Keratinocyte (primary cell): ENCODE data around the gene SPOCK1. TPM values are rescaled to one million over a fixed set of nuclear protein-coding genes. Genes with fewer than 3 reads are reported as not detected.

Experiments
- DNase-seq: peaks from one replicate; pipeline ENCODE4 v3.0.0-alpha.2; 2011; ENCODE audit warnings: low read depth, missing footprints, low spot score
- FAIRE-seq: peaks from 2 replicates; lab custom pipeline; 2011; peaks lifted over from hg19 to GRCh38; lab: Jason Lieb, UNC
- H2AFZ ChIP-seq: 2 replicates; pipeline ENCODE4 v1.6.0; 2012; ENCODE audit warnings: low read length, control low read depth, inconsistent platforms; ENCODE audit not compliant: control insufficient read depth
- H3K27ac ChIP-seq: 2 replicates; pipeline ENCODE4 v1.5.1; 2011; ENCODE audit warnings: low read length; ENCODE audit not compliant: control insufficient read depth, insufficient read depth
- H3K27me3 ChIP-seq: 3 replicates; pipeline ENCODE4 v1.6.0; 2011; ENCODE audit warnings: low read length; ENCODE audit not compliant: control insufficient read depth, insufficient read depth; ENCODE audit errors: extremely low read depth
- H3K36me3 ChIP-seq, 2 experiments: 2 replicates in 1 of 2; 3 replicates in 1 of 2; pipeline ENCODE4 v1.5.1; 2011; ENCODE audit warnings: low read length in 2 of 2, mild to moderate bottlenecking in 1 of 2; ENCODE audit not compliant: control insufficient read depth in 2 of 2, insufficient read depth in 2 of 2; ENCODE audit errors: extremely low read depth in 1 of 2
- H3K4me1 ChIP-seq: 3 replicates; pipeline ENCODE4 v1.5.1; 2011; ENCODE audit warnings: low read length; ENCODE audit not compliant: control insufficient read depth, insufficient read depth; ENCODE audit errors: extremely low read depth
- H3K4me2 ChIP-seq: 3 replicates; pipeline ENCODE4 v1.6.0; 2011; ENCODE audit warnings: low read depth, low read length; ENCODE audit not compliant: control insufficient read depth, insufficient read depth; ENCODE audit errors: extremely low read depth
- H3K4me3 ChIP-seq, 3 experiments: fragments of 200-600 bp in 1 of 3; sonication (generic) in 1 of 3; 2 replicates in 2 of 3; 3 replicates in 1 of 3; pipeline ENCODE4 v1.5.1; 2011 to 2016; ENCODE audit warnings: low read length in 3 of 3, mild to moderate bottlenecking in 3 of 3, control low read depth in 2 of 3, inconsistent platforms in 1 of 3, low read depth in 1 of 3, mixed read lengths in 1 of 3, mixed run types in 1 of 3, moderate library complexity in 1 of 3; ENCODE audit not compliant: control insufficient read depth in 2 of 3, insufficient read depth in 2 of 3; ENCODE audit errors: extremely low read depth in 1 of 3
- H3K79me2 ChIP-seq: 2 replicates; pipeline ENCODE4 v1.6.0; 2012; ENCODE audit warnings: low read length; ENCODE audit not compliant: control insufficient read depth, insufficient read depth
- H3K9ac ChIP-seq: 3 replicates; pipeline ENCODE4 v1.6.0; 2011; ENCODE audit warnings: low read length; ENCODE audit not compliant: control insufficient read depth, insufficient read depth; ENCODE audit errors: extremely low read depth
- H3K9me1 ChIP-seq: 3 replicates; pipeline ENCODE4 v1.6.0; 2011; ENCODE audit warnings: low read length; ENCODE audit not compliant: control insufficient read depth, insufficient read depth; ENCODE audit errors: extremely low read depth
- H3K9me3 ChIP-seq: 2 replicates; pipeline ENCODE4 v1.5.1; 2012; ENCODE audit warnings: low read depth, low read length; ENCODE audit not compliant: control insufficient read depth
- H4K20me1 ChIP-seq: 3 replicates; pipeline ENCODE4 v1.6.0; 2011; ENCODE audit warnings: low read length; ENCODE audit not compliant: control insufficient read depth, insufficient read depth; ENCODE audit errors: extremely low read depth
- CTCF ChIP-seq, 3 experiments: IDR thresholded peaks in 1 of 3; conservative IDR thresholded peaks in 1 of 3; optimal IDR thresholded peaks in 1 of 3; 2 replicates in 2 of 3; 3 replicates in 1 of 3; pipeline versions ENCODE3 to v1.5.1; 2011; ENCODE audit warnings: low read length in 3 of 3, mild to moderate bottlenecking in 3 of 3, moderate library complexity in 2 of 3, control low read depth in 1 of 3, inconsistent platforms in 1 of 3; ENCODE audit not compliant: insufficient read depth in 2 of 3; ENCODE audit errors: extremely low read depth in 1 of 3
- EZH2 ChIP-seq: IDR thresholded peaks from one replicate; pipeline ENCODE4 v1.6.1; 2012; ENCODE audit warnings: inconsistent platforms, mild to moderate bottlenecking, low read length, moderate library complexity
- dilution Hi-C: fragments of 300-500 bp; cut with MboI; formaldehyde crosslinking; loops from one replicate; pipeline ENCODE4 v1.7.0; 2020; ENCODE audit warnings: low sequenced_read_pairs; ENCODE audit not compliant: extremely low pct_ligation_motif_present
- polyA plus RNA-seq, 5 experiments: library from polyadenylated mRNA; depleted of rRNA in 3 of 5; stranded (reverse) in 3 of 5; stranded (forward) in 1 of 5; unstranded in 1 of 5; fragments of >200 nt; gene quantifications; 1 replicate in 1 of 5; 2 replicates in 3 of 5; 3 replicates in 1 of 5; pipeline versions ENCODE4 v1.2.1 to v1.2.3, GENCODE V29; 2011 to 2012; ENCODE audit warnings: missing spikeins in 2 of 5, low read depth in 1 of 5, low replicate concordance in 1 of 5

SPOCK1 gene
- polyA plus RNA-seq, 1 donor (not counting 4 experiments of a cell fraction or from before 2014, with no cell fraction given) = 5.5 TPM

- peak; percentile 42 for DNase-seq
- no peaks in the 10 kb centered on the region for H3K79me2 ChIP-seq
- peak overlapping the region; percentile 62 for H3K4me2 ChIP-seq
- H4K20me1 ChIP-seq = no peaks in the 10 kb centered on the region
- no peak for TF ChIP-seq EZH2
- TF ChIP-seq CTCF (optimal IDR thresholded peaks at IDR 0.05 in 1 of 3, IDR thresholded peaks at IDR 0.05 in 1 of 3, conservative IDR thresholded peaks at IDR 0.05 in 1 of 3; ENCODE audit: extremely low read depth in 1 of 3, insufficient read depth in 2 of 3, low read length in 3 of 3) = no peak
- dilution Hi-C loops = no loop called here
- H3K4me3 ChIP-seq = no peak overlapping the region
- H3K9me3 ChIP-seq = no peaks in the 10 kb centered on the region
- peak; percentile 64 for FAIRE-seq
- no peak overlapping the region for H3K9ac ChIP-seq
- H3K4me1 ChIP-seq = peaks cover 26% of the 10 kb centered on the region
- no peaks in the 10 kb centered on the region for H3K27me3 ChIP-seq
- no peak overlapping the region for H3K27ac ChIP-seq
- no peak overlapping the region for H2AFZ ChIP-seq
- no peaks in the 10 kb centered on the region for H3K9me1 ChIP-seq
- no peaks in the 10 kb centered on the region for H3K36me3 ChIP-seq
Measured at GRCh38 chr5:137217599-137218200, 281.4 kb downstream of the SPOCK1 start.

- H3K27me3 ChIP-seq = no peaks in the 10 kb centered on the region
- H3K4me2 ChIP-seq = no peak overlapping the region
- H3K27ac ChIP-seq = no peak overlapping the region
- no peak overlapping the region for H2AFZ ChIP-seq
- dilution Hi-C loops = no loop called here
- H3K9me3 ChIP-seq = no peaks in the 10 kb centered on the region
- peaks cover 26% of the 10 kb centered on the region for H3K4me1 ChIP-seq
- H3K9ac ChIP-seq = no peak overlapping the region
- H4K20me1 ChIP-seq = no peaks in the 10 kb centered on the region
- no peaks in the 10 kb centered on the region for H3K36me3 ChIP-seq
- no peaks in the 10 kb centered on the region for H3K9me1 ChIP-seq
- TF ChIP-seq EZH2 (no peak), CTCF (optimal IDR thresholded peaks at IDR 0.05 in 1 of 3, IDR thresholded peaks at IDR 0.05 in 1 of 3, conservative IDR thresholded peaks at IDR 0.05 in 1 of 3; ENCODE audit: extremely low read depth in 1 of 3, insufficient read depth in 2 of 3, low read length in 3 of 3) (no peak)
- FAIRE-seq = no peak
- no peak for DNase-seq
- no peaks in the 10 kb centered on the region for H3K79me2 ChIP-seq
- H3K4me3 ChIP-seq = no peak overlapping the region
Measured at GRCh38 chr5:137216976-137217598, 282.0 kb downstream of the SPOCK1 start.
